ENCODE results near the gene PRDX2.
"Not testable (repeated sequence)": the region's sequence is repeated elsewhere in the genome, so short reads cannot be mapped to it uniquely, and the experiment has no call there.

GRCh38 chr19:12817188-12817587, 15.6 kb upstream of the PRDX2 start:
- TF ChIP-seq ZNF274 (IDR thresholded peaks at IDR 0.05; ENCODE audit: low read depth, low read length); SUZ12 (IDR thresholded peaks at IDR 0.05; ENCODE audit: extremely low read depth, insufficient read depth, insufficient read length); YY1 (IDR thresholded peaks at IDR 0.05; ENCODE audit: insufficient read depth, insufficient read length): not testable (repeated sequence)

Measured in NT2/D1 (cell line).